HL-60 (cell line): Measurements from ENCODE around the gene ZP4.

Experiments
- CTCF ChIP-seq: IDR thresholded peaks from one replicate; pipeline ENCODE4 v1.5.1; 2011; ENCODE audit warnings: low read length, control low read depth, inconsistent platforms; ENCODE audit not compliant: insufficient read depth
- GABPA ChIP-seq: IDR thresholded peaks from 2 replicates; pipeline ENCODE4 v1.6.1; 2012; ENCODE audit warnings: low read depth
- POLR2AphosphoS5 ChIP-seq: IDR thresholded peaks from 2 replicates; pipeline ENCODE4 v1.6.1; 2012; ENCODE audit warnings: low read depth
- REST ChIP-seq: IDR thresholded peaks from 2 replicates; pipeline ENCODE4 v1.6.1; 2012; ENCODE audit warnings: low read depth; ENCODE audit not compliant: insufficient replicate concordance
- SPI1 ChIP-seq: IDR thresholded peaks from 2 replicates; pipeline ENCODE4 v1.6.1; 2012; ENCODE audit warnings: low read depth, mild to moderate bottlenecking, borderline replicate concordance

- TF ChIP-seq GABPA (no peak), CTCF (no peak), REST (no peak), POLR2AphosphoS5 (no peak), SPI1 (no peak)
Measured at GRCh38 chr1:237891266-237891665, 544 bp upstream of the ZP4 start.
